ENCODE results near the gene MAPKAP1.

The MAPKAP1 gene

DNA sequence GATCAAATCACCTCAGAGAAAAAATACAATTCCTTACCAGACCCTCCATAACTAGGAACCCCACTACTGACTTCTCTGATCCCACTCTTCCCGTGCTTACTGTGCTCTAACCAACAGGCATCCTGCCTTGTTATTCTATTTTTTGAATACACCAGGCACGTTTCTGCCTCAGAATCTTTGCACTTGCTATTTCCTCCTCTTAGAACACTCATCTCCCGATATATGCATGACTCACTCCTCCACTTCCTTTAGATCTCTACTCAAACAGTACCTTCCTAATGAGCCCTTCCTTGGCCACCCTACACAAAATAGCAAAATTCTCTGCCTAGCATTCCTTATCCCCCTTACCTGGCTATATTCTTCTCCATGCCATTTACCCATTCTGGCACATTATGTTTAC is 43.9 kb downstream of the MAPKAP1 start:
- DNase-seq: no peak

DNA sequence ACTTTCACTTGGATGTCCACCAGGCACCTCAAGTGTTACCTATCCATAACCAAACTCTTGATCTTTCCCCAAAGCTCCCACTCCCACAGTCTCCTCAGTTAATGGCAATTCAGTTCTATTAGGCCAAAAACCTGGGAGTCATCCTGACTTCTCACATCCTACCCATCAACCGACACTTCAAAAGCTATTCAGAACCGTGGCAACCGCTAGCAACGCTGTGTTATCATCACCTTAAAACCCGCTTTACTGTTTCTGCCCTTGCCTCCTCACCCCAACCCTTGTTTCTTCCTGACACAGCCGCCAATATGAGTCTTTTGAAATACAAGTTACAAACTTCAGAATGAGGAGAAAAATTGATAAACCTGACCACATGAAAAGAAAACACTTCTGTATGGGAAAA is 46.5 kb downstream of the MAPKAP1 start:
- no peak for DNase-seq

DNA sequence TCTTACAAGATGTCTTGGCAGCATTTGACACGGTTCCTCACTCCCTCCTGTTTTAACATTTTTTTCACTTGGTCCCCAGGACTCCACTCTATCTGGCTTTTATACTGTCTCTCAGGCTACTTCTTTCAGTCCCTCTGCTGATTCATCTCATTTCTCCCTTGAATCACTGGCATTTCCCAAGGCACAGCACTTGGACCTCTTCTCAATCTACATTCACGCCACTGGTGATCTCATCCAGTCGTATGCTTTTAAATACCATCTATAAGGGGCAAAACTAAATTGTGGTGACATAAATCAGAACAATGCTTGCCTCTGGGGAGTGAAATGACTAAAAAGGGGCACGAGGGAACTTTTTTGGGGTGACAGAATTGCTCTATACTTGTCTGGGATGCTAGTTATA is 47.1 kb downstream of the MAPKAP1 start:
- no peak for DNase-seq

DNA sequence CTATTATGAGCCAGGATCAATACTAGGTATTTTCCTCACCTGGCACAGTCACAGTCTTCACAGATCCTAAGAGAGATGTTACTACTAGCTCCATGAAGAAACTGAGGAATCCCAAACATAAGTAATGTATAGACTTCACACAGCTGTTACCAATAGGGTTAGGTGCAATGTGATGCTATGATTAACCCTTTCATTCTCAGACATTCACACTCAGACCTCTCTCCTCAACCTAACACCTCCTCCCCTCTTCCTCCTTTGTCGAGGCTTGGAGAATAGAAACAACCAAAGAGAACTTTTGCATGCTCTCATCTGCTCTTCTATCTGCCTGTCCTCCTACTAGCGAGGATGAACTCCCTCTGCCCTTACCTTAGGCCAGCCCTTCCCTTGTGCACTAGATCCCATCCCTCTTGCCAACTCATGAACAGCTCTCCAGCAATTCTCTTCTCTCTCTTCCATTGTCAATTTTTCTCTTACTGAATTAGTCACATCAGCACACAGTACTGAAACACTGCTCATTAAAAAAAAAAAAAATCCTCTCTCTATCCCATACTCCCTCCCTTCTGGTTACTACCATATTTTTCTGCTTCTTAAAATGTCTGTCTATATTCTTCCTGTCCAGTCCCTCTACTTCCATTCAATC is 47.7 kb downstream of the MAPKAP1 start:
- DNase-seq: no peak

DNA sequence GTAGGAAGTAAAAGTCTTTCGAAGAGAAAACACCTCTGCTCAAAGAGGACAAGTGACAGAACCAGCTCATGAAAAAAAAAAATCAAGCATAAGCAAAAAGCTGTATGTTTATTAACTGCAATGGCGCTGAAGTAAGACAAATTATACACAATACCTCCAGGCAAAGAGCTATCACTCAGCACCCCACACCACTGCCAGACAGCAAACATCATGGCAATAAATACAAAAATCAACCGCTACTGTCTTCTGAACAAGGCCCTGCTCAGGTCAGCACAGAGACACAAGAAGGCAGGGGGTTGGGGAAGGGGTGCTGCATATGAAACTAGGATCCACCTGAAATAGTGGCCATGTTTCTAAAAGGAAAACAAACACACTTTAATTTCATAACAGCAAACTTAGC is 50.4 kb downstream of the MAPKAP1 start:
- DNase-seq: no peak

DNA sequence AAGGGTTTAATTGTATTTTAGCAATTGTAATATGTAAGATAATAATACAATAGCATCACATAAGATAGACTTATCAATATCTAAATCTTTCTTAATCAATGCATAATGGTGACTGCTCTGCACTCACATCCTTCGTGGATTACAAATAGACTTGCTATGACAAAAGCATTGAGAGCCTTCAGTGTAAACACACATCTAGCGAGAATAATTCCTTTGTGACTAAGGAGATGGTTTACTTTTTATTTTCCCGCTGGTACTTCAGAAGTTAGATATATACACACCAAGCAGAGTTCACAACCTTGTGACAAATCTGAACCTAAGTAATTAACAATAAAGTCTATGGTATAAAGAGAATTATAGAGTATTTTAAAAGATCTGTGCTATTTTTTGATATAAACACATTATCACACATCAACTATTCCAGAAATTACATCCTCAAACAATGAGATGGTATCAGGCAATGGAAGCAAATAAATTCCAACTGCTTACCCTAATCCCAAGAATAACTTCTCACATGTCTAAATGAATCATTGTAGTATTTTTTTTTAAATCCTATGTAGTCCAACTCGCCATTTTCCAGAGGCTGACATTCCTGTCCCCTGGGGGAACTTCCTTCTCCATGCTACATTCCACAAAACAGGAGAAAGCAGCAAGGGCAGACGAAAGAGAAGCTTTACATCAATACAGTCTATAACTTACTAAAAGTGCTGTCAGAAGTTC is 51.2 kb downstream of the MAPKAP1 start:
- DNase-seq: peak; percentile 30

DNA sequence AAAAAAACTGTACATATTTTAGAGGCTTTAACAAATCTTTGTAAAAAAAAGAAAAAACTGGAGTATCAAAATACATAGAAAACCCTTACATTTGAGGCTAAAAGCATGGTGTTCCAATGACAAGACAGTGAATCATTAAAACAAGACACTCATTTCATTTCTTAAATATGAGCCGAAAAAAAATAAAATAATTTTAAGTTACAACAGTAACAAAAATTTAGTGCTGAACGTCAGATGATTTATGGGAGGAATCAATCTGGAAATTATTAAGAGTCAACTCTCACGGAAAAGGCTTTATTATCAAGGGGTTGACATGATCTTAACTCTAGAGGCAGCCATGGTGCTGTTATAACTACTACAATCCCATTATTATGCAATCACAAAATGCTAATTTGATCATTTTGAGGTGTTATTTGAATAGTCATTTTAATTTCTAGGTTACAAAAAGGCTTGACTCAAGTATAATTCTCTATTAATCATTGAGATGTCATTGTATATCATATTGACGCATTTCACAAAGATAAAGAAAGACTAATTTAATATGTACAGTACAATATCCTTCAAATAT is 51.9 kb downstream of the MAPKAP1 start:
- no peak for DNase-seq

DNA sequence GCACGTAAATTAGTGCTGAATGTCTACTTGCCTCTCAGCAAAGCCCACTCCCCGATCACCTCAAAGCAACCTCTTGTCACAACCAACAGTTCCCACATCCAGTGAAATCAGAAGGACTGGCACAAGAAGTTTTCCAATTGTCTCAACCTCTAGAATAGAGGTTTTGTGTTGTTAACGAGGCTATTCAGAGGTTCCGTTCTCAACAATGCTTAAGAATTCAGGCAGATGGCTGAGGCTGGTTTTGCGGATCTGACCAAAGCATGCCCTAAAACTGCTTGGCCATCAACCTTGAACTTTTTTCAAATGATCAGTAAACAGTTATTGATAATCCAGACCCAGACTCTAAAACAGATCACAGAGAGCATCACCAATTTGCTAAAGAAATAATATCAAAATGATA is 52.9 kb downstream of the MAPKAP1 start:
- no peak for DNase-seq

DNA sequence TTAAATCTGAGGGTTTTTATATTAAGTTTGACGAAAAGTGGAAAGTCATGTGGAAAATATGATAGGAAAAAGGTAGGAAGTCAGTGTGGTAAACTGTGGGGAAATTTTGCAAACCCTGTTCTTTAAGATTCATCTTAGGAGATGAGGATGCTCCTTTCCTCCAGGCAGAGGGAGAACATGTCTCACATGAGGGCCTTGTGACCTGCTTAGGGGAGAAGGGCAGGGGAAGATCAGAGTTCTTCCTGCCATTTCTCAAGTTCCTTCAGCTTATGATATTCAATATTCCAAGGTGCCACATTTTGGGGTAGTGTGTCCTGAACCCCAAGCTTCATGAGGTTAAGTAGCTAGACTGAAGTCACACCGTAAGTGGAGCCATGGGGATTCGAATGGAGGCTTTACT is 53.7 kb downstream of the MAPKAP1 start:
- no peak for DNase-seq

DNA sequence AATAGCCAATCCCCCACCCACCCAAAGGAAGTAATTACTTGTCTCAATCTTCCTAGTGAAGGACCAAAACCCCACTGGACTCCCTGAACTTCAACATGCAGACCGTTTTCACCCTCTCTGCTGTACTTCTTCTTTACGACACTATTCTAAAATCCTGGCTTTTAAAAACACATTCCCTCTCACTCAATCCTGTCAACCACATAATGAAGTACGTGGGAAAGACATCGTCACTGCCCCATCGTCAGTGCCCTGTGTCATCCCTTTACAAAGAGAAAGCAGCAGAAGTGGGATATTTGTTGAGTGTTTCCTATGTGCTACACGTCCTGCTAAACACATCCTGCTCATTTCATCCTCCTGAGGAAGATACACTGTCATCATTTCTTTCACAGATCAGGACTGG is 54.2 kb downstream of the MAPKAP1 start:
- DNase-seq: no peak

DNA sequence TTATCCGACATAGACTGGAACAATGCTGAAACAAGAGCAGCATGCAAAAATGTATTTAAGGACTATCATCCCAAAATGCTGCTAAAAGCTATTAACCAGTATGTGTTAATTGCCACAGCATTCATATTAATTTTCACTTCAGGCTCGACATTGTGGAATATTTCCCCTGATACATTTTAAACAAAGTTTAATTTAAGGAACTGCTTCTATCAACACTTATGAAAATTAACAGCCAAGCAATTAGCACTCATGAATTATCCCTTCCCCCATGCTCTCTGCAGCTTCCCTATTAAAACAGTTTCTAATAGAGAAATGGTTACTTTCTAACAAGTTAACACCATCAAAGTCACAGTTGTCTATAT is 54.8 kb downstream of the MAPKAP1 start:
- DNase-seq: no peak

DNA sequence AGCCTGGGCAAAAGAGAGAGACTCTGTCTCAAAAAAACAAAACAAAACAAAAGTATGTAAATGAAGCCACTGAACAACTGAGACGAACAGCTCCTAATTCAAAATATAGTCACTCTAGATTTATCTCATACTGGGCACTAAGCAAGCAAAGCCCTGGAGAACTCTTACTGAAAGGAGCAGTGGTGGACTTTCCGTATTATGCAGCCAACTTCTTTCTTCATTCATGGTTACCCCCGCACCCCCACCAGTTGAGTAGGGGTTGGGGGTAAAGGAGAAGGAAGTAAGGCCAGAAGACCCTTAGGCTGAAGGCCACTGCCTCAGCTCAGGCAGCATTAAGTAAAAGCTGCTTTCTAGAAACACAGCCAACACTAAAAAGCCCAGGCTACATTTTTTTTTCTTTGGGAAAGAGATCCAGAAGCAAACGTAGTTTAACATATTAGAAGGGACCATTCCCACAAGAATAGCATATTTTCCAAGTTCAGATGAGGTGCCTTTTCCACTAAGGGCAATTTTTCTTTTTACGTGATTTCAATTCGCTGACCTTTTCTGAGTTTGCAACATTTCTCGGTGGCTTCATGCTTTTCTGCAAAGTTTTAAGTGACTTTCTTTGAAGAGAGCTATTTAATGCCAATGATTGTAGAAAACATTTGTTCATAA is 55.3 kb downstream of the MAPKAP1 start:
- DNase-seq: no peak

DNA sequence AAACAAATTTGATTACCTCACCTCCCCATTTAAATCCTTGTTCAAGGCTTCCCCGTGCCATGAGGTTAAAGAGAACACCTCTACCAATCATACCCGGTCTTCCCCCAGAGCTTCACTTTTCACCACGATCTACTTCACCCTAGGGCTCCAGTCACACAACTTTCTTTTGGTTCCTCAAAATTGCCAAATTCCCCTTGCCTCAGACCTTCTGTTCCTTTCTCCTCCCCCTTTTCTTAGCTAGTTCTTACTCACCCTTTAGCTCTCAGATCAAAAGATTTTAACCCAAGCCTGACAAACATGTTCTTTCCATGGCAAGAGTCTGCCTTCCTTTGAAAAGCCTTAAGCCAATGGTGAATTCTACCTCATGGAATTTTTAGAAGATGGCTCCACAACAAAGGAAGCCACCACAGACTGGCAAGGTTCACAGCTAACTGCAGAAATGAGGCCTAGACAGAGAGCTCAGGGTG is 56.7 kb downstream of the MAPKAP1 start:
- no peak for DNase-seq

DNA sequence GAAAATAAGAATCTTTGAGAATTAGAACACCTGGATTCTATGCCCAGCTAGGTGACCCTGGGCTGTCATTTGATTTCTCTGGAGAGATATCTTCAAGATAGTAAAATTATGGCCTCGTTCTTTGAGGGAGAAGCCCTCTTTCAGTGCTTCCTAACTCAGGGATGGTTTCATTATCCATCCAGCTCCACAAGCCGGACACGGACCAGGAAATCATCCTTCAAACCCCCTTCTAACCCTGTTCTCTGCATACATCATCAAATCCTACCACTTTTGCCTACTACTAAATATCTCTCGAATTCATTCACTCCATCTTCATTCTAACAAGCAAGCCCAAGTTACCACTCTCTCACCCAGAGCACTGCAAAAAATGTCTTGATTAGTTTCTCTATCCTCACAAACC is 57.2 kb downstream of the MAPKAP1 start:
- DNase-seq: no peak

DNA sequence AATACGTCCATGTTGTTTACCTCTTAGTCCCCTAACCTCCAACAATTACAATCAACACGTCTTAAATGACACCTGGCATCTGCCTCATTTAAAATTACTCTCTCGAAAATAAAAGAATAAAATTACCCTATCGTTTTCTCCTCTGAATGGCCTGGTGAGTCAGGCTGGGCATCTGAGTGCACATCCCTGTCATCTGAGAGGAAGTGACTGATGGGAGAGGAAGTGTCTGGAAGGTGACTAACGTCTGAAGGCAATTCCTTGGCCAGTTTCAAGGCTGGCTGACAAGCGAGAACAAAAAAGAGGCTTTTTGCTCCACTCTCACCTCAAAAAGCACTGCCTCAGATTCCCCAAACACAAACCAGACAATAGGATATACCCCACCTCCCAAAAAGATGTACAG is 57.7 kb downstream of the MAPKAP1 start:
- no peak for DNase-seq

DNA sequence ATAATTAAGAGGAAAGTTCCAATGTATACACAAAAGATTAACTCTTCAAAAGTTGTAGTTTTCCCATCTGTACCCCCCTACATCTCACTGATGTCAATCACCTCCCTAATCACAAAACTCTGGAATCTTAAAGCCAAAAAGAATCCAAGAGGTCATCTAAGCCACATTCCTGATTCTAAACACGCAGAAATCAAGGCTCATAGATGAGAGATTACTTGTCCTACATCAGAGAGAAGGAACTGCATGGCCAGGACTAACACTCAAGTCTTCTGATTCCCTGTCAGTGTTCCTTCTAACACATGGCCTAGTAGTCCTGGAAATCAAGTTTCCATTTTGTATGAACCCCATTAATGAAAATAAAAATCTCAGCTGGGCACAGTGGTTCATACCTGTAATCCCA is 58.7 kb downstream of the MAPKAP1 start:
- DNase-seq: no peak

DNA sequence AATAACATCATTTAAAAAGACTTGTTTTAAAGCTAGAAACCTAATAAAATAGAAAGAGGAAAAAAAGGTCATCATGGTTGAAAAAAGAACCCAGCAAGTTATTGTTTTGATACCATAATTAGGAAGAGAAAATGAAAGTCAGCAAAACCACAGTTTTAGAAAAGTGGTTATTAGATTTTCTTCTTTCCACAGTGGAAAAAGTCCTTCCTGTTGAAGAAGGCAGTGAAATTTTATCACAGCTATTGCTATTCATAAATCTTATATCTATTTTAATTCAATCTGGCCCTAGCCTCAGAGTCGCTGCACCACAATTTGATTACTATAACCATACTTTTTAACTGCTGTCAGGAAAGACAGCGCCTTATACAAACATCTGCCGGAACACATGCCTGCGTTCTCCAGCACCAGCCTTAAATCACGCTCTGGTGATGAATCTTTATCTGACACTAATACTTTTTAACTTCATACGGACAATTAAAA is 60.3 kb downstream of the MAPKAP1 start:
- DNase-seq: no peak

DNA sequence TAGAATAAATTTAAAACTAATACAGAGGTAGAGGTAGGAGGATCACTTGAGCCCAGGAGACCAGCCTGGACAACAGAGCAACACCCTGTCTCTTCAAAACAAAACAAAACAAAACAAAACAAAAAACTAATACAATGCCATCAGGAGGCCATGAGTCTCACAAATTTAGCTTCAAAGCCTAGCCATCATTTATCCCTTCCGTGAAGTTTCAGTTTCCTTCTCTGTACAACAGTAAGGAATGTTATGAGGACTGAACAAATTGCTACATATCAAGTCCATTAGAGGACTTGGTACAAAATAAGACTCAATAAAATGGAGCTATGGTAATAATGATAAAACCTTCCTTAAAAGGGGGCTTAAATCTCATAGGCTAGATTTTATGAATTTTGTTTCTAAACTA is 60.8 kb downstream of the MAPKAP1 start:
- DNase-seq: no peak

DNA sequence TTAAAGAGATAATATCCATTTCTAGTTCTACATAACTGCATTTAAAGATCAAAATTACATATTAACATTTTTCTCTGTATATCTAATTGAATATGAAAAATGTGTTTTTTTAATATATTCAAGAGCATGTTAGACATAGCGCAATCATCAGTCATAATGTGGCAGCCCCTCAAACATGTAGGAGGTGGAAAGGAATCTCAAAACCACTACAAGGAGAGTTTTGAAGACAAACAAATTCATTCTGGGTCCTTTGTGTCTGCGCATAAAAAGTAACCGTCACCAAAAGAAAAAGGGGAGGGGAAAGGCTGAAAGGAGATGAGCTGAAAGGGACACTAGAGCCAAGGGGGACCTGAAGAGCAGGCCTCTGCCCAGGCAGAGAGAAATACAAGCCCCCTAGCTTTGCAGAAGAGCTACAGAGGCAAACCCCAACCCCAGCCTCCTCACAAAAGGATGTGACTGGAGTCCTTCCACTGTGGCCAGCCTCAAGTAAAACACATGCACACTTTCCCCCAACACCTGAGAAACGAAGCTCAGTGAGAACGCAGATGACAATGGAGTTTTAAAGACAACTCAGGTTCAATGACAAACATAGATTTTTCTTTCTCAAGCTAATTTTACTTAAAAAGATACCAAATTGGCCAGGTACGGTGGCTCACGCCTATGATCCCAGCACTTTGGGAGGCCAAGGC is 62.0 kb downstream of the MAPKAP1 start:
- DNase-seq: no peak

DNA sequence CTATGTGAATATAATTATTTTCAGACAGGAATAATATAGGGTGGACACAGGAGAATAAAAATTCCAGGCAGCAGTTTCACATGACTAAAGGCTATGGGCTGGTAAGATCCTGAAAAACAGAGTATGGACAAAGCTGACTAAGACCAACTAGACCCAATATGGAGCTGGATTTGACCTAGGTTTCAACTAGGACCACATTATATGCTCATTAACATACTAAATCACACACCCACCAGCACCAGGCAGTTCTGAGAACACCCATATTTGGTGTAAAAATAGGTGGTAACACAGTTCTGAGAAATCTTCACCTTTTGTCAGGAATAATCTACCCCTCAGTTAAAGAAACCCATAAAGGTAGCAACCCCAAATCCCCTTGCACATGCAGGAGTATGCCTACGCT is 64.7 kb downstream of the MAPKAP1 start:
- no peak for DNase-seq

DNA sequence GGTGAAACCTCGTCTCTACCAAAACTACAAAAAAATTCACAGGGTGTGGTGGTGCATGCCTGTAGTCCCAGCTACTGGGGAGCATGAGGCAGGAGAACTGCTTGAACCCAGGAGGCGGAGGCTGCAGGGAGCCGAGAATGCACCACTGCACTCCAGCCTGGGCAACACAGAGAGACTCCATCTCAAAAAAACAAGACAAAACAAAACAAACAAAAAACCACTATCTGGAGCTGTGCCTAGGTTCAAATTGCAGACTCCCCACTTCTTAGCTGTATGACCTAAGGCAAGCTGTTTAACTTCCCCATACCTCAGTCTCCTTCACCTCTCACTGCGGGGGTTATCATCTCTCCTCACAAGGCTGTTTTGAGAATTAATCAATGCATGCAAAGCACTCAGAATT is 68.0 kb downstream of the MAPKAP1 start:
- no peak for DNase-seq

DNA sequence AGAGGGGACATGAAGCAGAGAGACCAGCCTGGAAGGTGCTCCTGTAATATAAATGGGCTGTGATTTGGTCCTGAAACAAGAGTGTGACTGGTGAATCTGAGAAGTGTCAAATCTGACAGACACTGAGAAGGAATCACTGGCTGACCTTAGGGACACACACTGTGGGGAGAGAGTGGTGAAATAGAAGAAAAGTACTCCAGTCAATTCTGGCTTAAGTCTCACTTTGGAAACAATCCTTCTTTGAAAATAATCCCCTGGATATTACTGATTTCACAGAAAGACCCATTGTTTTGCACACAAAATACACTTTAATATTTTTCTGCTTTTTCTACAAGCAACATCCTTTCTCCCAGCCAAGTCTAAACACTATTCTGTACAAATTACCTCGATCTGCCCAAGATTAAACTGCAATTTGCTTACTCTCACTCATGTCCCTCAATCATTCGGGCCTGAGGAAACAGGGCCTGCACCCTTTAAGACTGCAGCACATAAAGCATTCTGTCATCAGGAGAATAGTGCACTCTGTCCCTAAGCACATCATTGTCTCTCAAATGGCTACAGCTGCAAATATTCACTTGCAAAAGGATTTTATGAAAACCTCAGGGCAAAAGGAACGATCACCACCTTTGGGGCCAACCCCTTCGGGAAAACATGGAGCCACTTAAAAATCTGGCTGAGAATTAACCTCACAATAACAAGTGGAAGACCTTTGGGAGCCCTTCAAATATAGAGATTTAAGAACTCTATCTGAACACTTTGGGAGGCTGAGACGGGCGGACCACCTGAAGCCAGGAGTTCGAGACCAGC is 68.6 kb downstream of the MAPKAP1 start:
- DNase-seq: no peak

Data from NCI-H774 (cell line).